Mesothelial cell of epicardium (in vitro differentiated cells): ENCODE results near the gene ANKRD63. TPM values are rescaled to one million over a fixed set of nuclear protein-coding genes. Genes with fewer than 3 reads are reported as not detected.

Source experiments
- DNase-seq, 2 experiments: peaks; one replicate each; pipeline ENCODE4 v3.0.0; 2021; ENCODE audit warnings: low spot score in 2 of 2; ENCODE audit not compliant: unreplicated experiment in 2 of 2
- H3K27ac Mint-ChIP-seq: 2 replicates; pipeline ENCODE4 v1.8.0; 2021; ENCODE audit warnings: mixed read lengths
- H3K27me3 Mint-ChIP-seq: 2 replicates; pipeline ENCODE4 v1.8.0; 2021; ENCODE audit warnings: low read depth, mixed read lengths
- H3K36me3 Mint-ChIP-seq: 2 replicates; pipeline ENCODE4 v1.8.0; 2021; ENCODE audit warnings: mixed read lengths
- H3K4me1 Mint-ChIP-seq: 2 replicates; pipeline ENCODE4 v1.8.0; 2021; ENCODE audit warnings: mixed read lengths
- H3K4me3 Mint-ChIP-seq: 2 replicates; pipeline ENCODE4 v1.8.0; 2021; ENCODE audit warnings: mild to moderate bottlenecking, moderate library complexity, mixed read lengths
- H3K9me3 Mint-ChIP-seq: 2 replicates; pipeline ENCODE4 v1.8.0; 2021; ENCODE audit warnings: mixed read lengths
- CTCF ChIP-seq: fragments of 200-600 bp; sonication (generic); IDR thresholded peaks from one replicate; pipeline ENCODE4 v1.5.0; 2021; ENCODE audit warnings: antibody characterized with exemption; ENCODE audit not compliant: unreplicated experiment
- total RNA-seq: library from RNA; stranded (reverse); gene quantifications from 3 replicates; pipeline ENCODE4 v1.2.1, GENCODE V29; 2021

ANKRD63 gene
- total RNA-seq, 1 donor from 2014 or later, result 0.31 TPM

- H3K36me3 Mint-ChIP-seq, result no peaks in the 10 kb centered on the region
- H3K27ac Mint-ChIP-seq, result no peak overlapping the region
- DNase-seq, result no peak
- TF ChIP-seq CTCF, result no peak
- no peak overlapping the region for H3K4me3 Mint-ChIP-seq
- H3K4me1 Mint-ChIP-seq, result peaks cover 18% of the 10 kb centered on the region
- no peaks in the 10 kb centered on the region for H3K9me3 Mint-ChIP-seq
- H3K27me3 Mint-ChIP-seq, result peaks cover 17% of the 10 kb centered on the region
Measured at GRCh38 chr15:40257656-40258450, 25.0 kb downstream of the ANKRD63 start.

DNA sequence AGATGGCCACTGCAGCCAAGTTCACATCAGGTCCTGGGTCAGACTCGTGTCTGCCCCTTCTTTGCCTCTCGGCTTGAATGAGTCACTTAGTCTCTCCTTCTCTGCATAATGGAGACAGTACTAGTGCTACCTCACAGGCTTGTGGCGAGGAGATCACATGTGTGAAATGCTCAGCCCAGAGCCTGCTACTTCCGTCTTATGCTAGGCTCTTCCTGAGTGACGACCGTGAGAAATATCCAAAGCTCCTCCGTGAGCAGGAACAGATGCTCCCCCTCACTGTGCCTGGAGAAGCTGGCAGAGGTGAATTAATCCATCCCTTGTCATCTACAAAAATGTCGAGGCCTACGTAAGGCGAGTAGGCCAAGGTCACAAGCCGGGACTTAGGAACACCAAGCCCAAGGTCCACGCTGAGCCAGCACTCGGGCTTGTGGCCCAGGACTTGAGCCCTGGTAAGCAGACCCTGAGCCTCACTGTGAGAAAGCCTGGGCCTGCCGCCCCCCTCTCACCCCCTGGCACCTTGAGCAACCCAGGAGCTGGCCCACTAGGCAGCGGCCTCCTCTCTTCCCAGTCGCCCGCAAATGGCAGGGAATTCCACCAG, 26.1 kb downstream of the ANKRD63 start:
- Mint-ChIP-seq H3K4me3 (no peak overlapping the region), H3K36me3 (no peaks in the 10 kb centered on the region), H3K27ac (no peak overlapping the region)

GRCh38 chr15:40255033-40255432, 27.8 kb downstream of the ANKRD63 start:
- no peak for DNase-seq
- peaks cover 33% of the 10 kb centered on the region for H3K27me3 Mint-ChIP-seq
- H3K9me3 Mint-ChIP-seq, result no peaks in the 10 kb centered on the region
- H3K27ac Mint-ChIP-seq, result no peak overlapping the region
- H3K4me1 Mint-ChIP-seq, result peaks cover 16% of the 10 kb centered on the region
- no peaks in the 10 kb centered on the region for H3K36me3 Mint-ChIP-seq
- no peak overlapping the region for H3K4me3 Mint-ChIP-seq
- TF ChIP-seq CTCF, result no peak

More for the DNA sequence above, 26.1 kb downstream of the ANKRD63 start:
- TF ChIP-seq CTCF, result no peak
- peaks cover 21% of the 10 kb centered on the region for H3K27me3 Mint-ChIP-seq
- no peak for DNase-seq
- H3K4me1 Mint-ChIP-seq, result peaks cover 18% of the 10 kb centered on the region
- H3K9me3 Mint-ChIP-seq, result no peaks in the 10 kb centered on the region

DNA sequence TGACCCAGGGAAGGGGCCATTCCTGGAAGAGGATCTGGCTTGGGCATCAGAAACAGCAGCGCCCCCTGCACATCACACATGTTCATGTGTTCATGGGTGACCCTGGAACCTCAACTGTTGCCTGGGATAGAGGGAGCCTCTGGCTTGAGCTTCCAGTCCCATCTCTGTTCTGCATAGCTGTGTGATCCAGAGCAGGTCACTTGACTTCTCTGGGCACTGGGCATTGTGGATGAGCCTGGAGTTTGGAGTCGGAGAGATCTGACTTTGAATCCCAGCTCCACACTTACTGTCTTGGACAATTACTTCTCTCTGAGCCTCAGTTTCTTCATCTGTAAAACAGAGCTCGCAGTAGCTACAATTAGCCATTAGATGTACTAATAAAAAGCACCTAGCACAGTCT, 28.4 kb downstream of the ANKRD63 start:
- TF ChIP-seq CTCF, result no peak
- Mint-ChIP-seq H3K27ac (no peak overlapping the region), H3K4me3 (no peak overlapping the region), H3K9me3 (no peaks in the 10 kb centered on the region), H3K4me1 (peaks cover 14% of the 10 kb centered on the region), H3K27me3 (peaks cover 33% of the 10 kb centered on the region), H3K36me3 (no peaks in the 10 kb centered on the region)
- DNase-seq, result no peak

GRCh38 chr15:40253167-40253790, 29.6 kb downstream of the ANKRD63 start:
- Mint-ChIP-seq H3K36me3 (no peaks in the 10 kb centered on the region), H3K4me1 (peaks cover 14% of the 10 kb centered on the region), H3K27me3 (peaks cover 33% of the 10 kb centered on the region), H3K4me3 (peak overlapping the region; percentile 84), H3K9me3 (no peaks in the 10 kb centered on the region), H3K27ac (no peak overlapping the region)
- no peak for TF ChIP-seq CTCF
- DNase-seq, result no peak
